A549 (cell line): Measurements from ENCODE around the gene PRR23E. TPM values are rescaled to one million over a fixed set of nuclear protein-coding genes. Genes with fewer than 3 reads are reported as not detected.

Experiments
- ATAC-seq, 2 experiments: fragments of 200-7000 bp in 1 of 2; fragments of >200 bp in 1 of 2; cut with Nextera tagmentation in 1 of 2; cut with Tn5 transposase in 1 of 2; 3 replicates each; pipeline versions ENCODE4 v1.8.0 to v1.9.1; 2018 to 2020; ENCODE audit warnings: mild to moderate bottlenecking in 1 of 2, moderate library complexity in 1 of 2
- CTCF ChIA-PET: fragments of 300-600 bp; sonication (Branson Sonifier 250); formaldehyde crosslinking; extraction: SDS; loops from one replicate; lab custom pipeline; 2021; ENCODE audit warnings: antibody characterized with exemption, inconsistent platforms; lab: Yijun Ruan, JAX
- POLR2A ChIA-PET: fragments of 350-600 bp; formaldehyde crosslinking; extraction: SDS; loops from one replicate; lab custom pipeline; 2021; ENCODE audit warnings: antibody characterized with exemption, inconsistent platforms; lab: Yijun Ruan, JAX
- DNase-seq, 2 experiments: peaks; one replicate each; pipeline versions ENCODE4 v3.0.0 to v3.0.0-alpha.2; 2011 to 2016; ENCODE audit warnings: low read depth in 1 of 2, low spot score in 1 of 2
- FAIRE-seq: peaks from 2 replicates; lab custom pipeline; 2011; peaks lifted over from hg19 to GRCh38; lab: Jason Lieb, UNC
- H3K27ac ChIP-seq, 2 experiments: fragments of >200 bp; sonication (Bioruptor Twin); formaldehyde crosslinking; 3 replicates each; pipeline ENCODE4 v1.5.1; 2016 to 2017
- H3K4me1 ChIP-seq: fragments of >200 bp; sonication (Bioruptor Twin); formaldehyde crosslinking; 3 replicates; pipeline ENCODE4 v1.6.1; 2016
- H3K4me2 ChIP-seq: fragments of >200 bp; sonication (Bioruptor Twin); formaldehyde crosslinking; 3 replicates; pipeline ENCODE4 v1.6.1; 2016
- H3K4me3 ChIP-seq: fragments of >200 bp; sonication (Bioruptor Twin); formaldehyde crosslinking; 3 replicates; pipeline ENCODE4 v1.5.1; 2016
- H3K9me3 ChIP-seq: fragments of >200 bp; sonication (Bioruptor Twin); formaldehyde crosslinking; 3 replicates; pipeline ENCODE4 v1.6.1; 2016
- BCL3 ChIP-seq: fragments of >200 bp; sonication (Bioruptor Twin); formaldehyde crosslinking; IDR thresholded peaks from 3 replicates; pipeline ENCODE4 v1.6.1; 2016
- CBX2 ChIP-seq: fragments of 200-600 bp; sonication (generic); IDR thresholded peaks from 2 replicates; pipeline ENCODE4 v1.6.1; 2016; ENCODE audit warnings: low read depth, mild to moderate bottlenecking, borderline replicate concordance
- CHD2 ChIP-seq: fragments of 150-350 bp; IDR thresholded peaks from 2 replicates; pipeline ENCODE4 v1.6.1; 2014; ENCODE audit warnings: low read length; ENCODE audit not compliant: partially characterized antibody
- CTCF ChIP-seq: fragments of >200 bp; sonication (Bioruptor Twin); formaldehyde crosslinking; IDR thresholded peaks from 3 replicates; pipeline ENCODE4 v1.5.1; 2016
- FOSB ChIP-seq: fragments of 250-450 bp; sonication (Bioruptor Pico); IDR thresholded peaks from 2 replicates; pipeline ENCODE4 v1.5.0; 2020; ENCODE audit warnings: mild to moderate bottlenecking, moderate library complexity
- FOXS1 ChIP-seq: fragments of 250-450 bp; sonication (Bioruptor Pico); IDR thresholded peaks from 2 replicates; pipeline ENCODE4 v1.5.0; 2020; ENCODE audit warnings: mild to moderate bottlenecking, moderate library complexity
- HEYL ChIP-seq: fragments of 250-450 bp; sonication (Bioruptor Pico); IDR thresholded peaks from 2 replicates; pipeline ENCODE4 v1.8.0; 2021; ENCODE audit warnings: mild to moderate bottlenecking, moderate library complexity
- HOXA7 ChIP-seq: fragments of 250-450 bp; sonication (Bioruptor Pico); IDR thresholded peaks from 2 replicates; pipeline ENCODE4 v1.5.0; 2020; ENCODE audit warnings: mild to moderate bottlenecking, moderate library complexity
- HOXB13 ChIP-seq: fragments of 250-450 bp; sonication (Bioruptor Pico); IDR thresholded peaks from 2 replicates; pipeline ENCODE4 v1.5.0; 2020; ENCODE audit warnings: low read depth, mild to moderate bottlenecking, moderate library complexity
- MAFK ChIP-seq: fragments of 450-650 bp; IDR thresholded peaks from 2 replicates; pipeline ENCODE4 v1.6.1; 2014; ENCODE audit not compliant: partially characterized antibody
- MYC ChIP-seq: IDR thresholded peaks from 2 replicates; pipeline ENCODE4 v1.6.1; 2012; ENCODE audit warnings: mild to moderate bottlenecking, inconsistent platforms, low read length, improper control_type of control experiment, borderline replicate concordance
- NFE2L2 ChIP-seq: fragments of 150-350 bp; conservative IDR thresholded peaks from 2 replicates; pipeline ENCODE4 v1.6.1; 2014; ENCODE audit warnings: low read length
- NPAS2 ChIP-seq: fragments of 250-450 bp; sonication (Bioruptor Pico); IDR thresholded peaks from 2 replicates; pipeline ENCODE4 v1.8.0; 2022; ENCODE audit warnings: mild to moderate bottlenecking, moderate library complexity, borderline replicate concordance
- NR3C1 ChIP-seq: fragments of >200 bp; sonication (Bioruptor Twin); formaldehyde crosslinking; IDR thresholded peaks from 3 replicates; pipeline ENCODE4 v1.6.1; 2017
- RAD21 ChIP-seq, 2 experiments: fragments of >200 bp in 1 of 2; sonication (Bioruptor Twin) in 1 of 2; formaldehyde crosslinking in 1 of 2; IDR thresholded peaks in 1 of 2; conservative IDR thresholded peaks in 1 of 2; 2 replicates in 1 of 2; 3 replicates in 1 of 2; pipeline ENCODE4 v1.6.1; 2012 to 2018; ENCODE audit warnings: inconsistent platforms in 1 of 2
- REST ChIP-seq: fragments of 200-600 bp; sonication (generic); IDR thresholded peaks from 2 replicates; pipeline ENCODE4 v1.6.1; 2016; ENCODE audit warnings: antibody characterized with exemption, mild to moderate bottlenecking, moderate library complexity
- SMC3 ChIP-seq: fragments of >200 bp; sonication (Bioruptor Twin); formaldehyde crosslinking; IDR thresholded peaks from 3 replicates; pipeline ENCODE4 v1.6.1; 2018; ENCODE audit warnings: inconsistent platforms
- TFCP2L1 ChIP-seq: fragments of 250-450 bp; sonication (Bioruptor Pico); IDR thresholded peaks from 2 replicates; pipeline ENCODE4 v1.5.0; 2021; ENCODE audit warnings: mild to moderate bottlenecking
- ZFP36 ChIP-seq: fragments of 450-650 bp; IDR thresholded peaks from 2 replicates; pipeline ENCODE4 v1.6.1; 2014; ENCODE audit warnings: borderline replicate concordance; ENCODE audit not compliant: partially characterized antibody
- WGBS: methylation state at CpG from one replicate; pipeline ENCODE4 v1.1.6; 2017; ENCODE audit errors: missing lambda C conversion rate; 5-methylcytosine and 5-hydroxymethylcytosine counted together
- polyA plus RNA-seq, 4 experiments: library from polyadenylated mRNA; depleted of rRNA in 3 of 4; stranded (reverse); fragments of >200 nt; fragmentation: RNase III in 1 of 4; extraction: RNeasy Plus Mini Kit Qiagen cat#74134 plus additional on column Dnase treatment in 1 of 4; gene quantifications; 2 replicates in 3 of 4; 3 replicates in 1 of 4; pipeline ENCODE4 v1.2.3, GENCODE V29; 2011 to 2017

PRR23E gene
- polyA plus RNA-seq, 2 of the 4 experiments (the other 2 are of a cell fraction) = not detected

GRCh38 chr3:127220497-127220896, 27.6 kb downstream of the PRR23E start:
- Histone ChIP-seq H3K4me3 (no peak overlapping the region), H3K9me3 (0 out of 3 replicates have a peak, but pooled peaks cover 1% of the 10 kb centered on the region), H3K4me2 (no peak overlapping the region)
- ATAC-seq (no peak), FAIRE-seq (no peak)
- POLR2A ChIA-PET = no interaction called here
- no peak for TF ChIP-seq BCL3
- no peak for TF ChIP-seq CTCF
- TF ChIP-seq, all 56 proteins: peak for 0
- CTCF ChIA-PET = no interaction called here
- WGBS = 23% methylated on average over 9 of the region's 9 CpGs
- Histone ChIP-seq H3K4me1 (peaks cover 4% of the 10 kb centered on the region; the same call in 1 of the 3 replicates), H3K27ac (no peak overlapping the region)
- DNase-seq = no peak

- ChIA-PET POLR2A (no interaction called here), CTCF (interaction anchor here (0.6 to 0.7 kb wide), 2 partner anchors 51 to 1033 kb away, joined by 3 read pairs; no protein-coding TSS in a partner anchor)
- Histone ChIP-seq H3K4me3 (no peak overlapping the region), H3K4me2 (no peak overlapping the region), H3K9me3 (0 out of 3 replicates have a peak, but pooled peaks cover 7% of the 10 kb centered on the region), H3K27ac (no peak overlapping the region), H3K4me1 (peaks cover 4% of the 10 kb centered on the region; the same call in 1 of the 3 replicates)
- TF ChIP-seq MAFK (no peak), HEYL (CRISPR knock-in tag) (no peak), SMC3 (no peak), RAD21 (conservative IDR thresholded peaks at IDR 0.05 in 1 of 2, IDR thresholded peaks at IDR 0.05 in 1 of 2) (no peak), CBX2 (no peak), REST (no peak), FOSB (CRISPR knock-in tag) (no peak), NFE2L2 (no peak), HOXA7 (no peak), FOXS1 (CRISPR knock-in tag) (no peak), ZFP36 (no peak), CHD2 (no peak), CTCF (no peak), NPAS2 (CRISPR knock-in tag) (no peak), NR3C1 (no peak), TFCP2L1 (CRISPR knock-in tag) (no peak), HOXB13 (no peak), MYC (no peak)
- DNase-seq = no peak
- no peak for ATAC-seq
- no peak for FAIRE-seq
- WGBS = 4% methylated on average over 2 of the region's 4 CpGs
These were observed 28.1 kb downstream of the PRR23E start for GRCh38 chr3:127221037-127221436.
